ENCODE data around the gene LY6G6C.

The LY6G6C gene

DNA sequence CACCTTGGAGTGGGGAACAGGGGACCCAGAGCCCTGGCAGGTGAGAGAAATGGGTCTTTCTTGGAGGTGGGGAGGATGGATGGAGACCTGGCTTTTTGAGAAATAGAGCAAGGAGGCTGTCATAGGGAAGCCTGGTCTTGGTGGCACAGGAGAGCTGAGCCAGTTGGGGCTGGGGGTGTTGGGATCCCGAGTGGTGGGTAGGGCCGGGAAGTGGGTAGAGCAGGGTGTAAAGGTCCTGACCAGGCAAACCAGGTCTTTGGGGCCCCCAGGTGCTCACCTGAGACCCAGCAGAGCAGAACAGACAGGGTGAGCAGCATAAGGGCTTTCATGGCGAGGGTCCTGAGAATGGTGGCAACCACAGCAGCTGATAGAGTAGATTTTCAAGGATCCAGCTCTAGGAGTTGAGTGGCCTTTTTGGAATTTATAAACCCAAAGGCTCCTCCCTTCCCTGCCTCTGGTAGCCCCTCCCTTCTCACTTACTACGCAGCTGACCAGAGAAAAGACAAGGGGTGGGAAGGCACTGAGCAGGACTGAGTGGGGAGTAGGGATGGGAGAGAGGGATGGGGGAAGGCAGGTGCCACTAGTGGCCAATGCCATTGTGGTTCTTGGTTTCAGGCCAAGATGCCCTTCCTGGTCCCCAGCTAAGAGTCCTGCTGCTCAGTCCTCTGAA is at the start of gene LY6G6C:
TSS of gene LY6G6C (minus strand) at position 396 of the 670 bp plus-strand sequence. CDS start at position 329, 67 bp downstream.
- no peak for DNase-seq (ENCODE audit: low read depth, low spot score)

DNA sequence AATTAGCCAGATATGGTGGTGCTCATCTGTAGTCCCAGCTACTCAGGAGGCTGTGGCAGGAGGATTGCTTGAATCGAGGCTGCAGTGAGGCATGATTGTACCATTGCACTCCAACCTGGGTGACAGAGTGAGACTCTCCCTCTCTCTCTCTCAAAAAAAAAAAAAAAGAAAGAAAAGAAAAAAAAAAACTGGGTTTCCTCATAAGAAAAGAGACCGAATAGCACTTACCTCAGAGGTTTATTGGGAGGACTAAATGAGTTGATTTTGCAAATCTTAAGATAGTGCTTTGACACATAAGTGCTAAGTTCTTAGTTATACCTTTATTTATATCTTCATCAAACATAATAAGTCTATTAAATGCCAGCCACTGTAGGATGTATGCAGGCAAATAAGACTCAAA is 49.3 kb upstream of the LY6G6C start:
- no peak for DNase-seq (ENCODE audit: low read depth, low spot score)

GRCh38 chr6:31769684-31770371 is 48.3 kb upstream of the LY6G6C start:
- DNase-seq (ENCODE audit: low read depth, low spot score) = no peak

GRCh38 chr6:31768363-31769257 is 47.1 kb upstream of the LY6G6C start:
- no peak for DNase-seq (ENCODE audit: low read depth, low spot score)

DNA sequence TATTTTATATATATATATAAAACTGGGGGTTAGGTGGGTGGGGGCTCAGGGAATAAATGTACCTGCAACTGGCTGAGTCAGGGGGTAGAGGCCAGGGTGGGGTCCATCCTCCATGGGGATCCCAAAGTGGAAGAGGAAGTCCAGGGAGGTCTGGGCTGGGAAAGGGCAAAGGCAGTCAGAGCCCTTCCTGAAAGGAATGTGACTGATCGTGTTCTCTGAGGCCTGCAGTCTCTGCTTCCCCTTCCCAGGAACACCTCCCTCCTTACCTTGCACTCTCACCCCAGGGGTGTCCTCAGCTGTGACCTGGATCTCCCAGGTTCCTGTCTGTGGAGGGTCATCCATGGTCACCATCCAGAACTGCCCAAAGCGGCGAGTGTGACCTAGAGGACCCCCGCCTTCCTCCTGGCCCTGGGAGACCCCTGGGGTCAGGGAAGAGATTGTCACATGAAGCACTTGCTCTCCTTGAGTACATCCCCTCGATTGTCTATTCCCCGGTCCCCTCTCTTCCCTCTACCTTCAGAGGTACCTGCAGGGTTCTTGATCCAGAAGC is 45.6 kb upstream of the LY6G6C start:
- no peak for DNase-seq (ENCODE audit: low read depth, low spot score)

DNA sequence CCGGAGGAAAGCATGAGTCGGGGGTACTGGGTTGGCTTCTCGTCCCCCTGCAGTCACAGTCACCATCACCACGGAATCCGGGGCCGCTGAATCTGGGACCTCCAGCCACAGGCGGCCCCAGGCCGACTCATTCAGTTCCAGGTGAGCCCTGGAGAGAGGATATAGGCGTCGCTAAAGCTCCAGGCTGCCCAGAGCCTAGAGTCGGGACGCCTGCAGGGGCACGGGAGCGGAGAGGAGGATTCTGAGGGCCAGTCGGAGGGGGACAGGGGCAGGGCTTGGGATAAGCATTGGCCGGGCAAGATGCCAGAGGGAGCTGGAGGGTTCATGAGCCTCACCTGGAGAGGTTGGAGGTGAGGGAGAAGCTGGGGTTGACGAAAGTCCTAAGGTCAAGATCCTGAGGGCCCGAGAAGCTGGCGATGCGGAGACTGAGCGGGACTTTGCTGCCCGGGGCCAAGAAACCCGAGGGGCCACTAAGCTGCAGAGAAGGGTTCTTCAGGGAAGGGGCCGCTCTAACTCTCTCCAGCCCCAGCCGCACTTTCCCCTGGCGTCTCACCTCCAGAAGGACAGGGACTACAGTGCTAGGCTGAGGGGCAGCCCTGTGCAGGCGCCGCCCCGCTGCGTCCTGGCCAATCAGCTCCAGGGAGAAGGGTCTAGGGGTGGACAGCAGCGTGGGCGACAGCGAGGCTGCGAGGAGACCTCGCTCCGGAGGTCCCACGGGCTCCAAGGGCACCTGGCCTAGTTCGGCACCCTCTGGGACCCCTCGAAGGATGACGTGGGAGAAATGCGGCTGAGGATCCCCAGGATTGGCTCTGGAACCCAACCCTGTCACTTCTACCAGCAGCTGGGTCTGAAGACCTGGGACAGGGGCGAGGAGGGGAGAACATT is 44.6 kb upstream of the LY6G6C start:
- no peak for DNase-seq (ENCODE audit: low read depth, low spot score)

DNA sequence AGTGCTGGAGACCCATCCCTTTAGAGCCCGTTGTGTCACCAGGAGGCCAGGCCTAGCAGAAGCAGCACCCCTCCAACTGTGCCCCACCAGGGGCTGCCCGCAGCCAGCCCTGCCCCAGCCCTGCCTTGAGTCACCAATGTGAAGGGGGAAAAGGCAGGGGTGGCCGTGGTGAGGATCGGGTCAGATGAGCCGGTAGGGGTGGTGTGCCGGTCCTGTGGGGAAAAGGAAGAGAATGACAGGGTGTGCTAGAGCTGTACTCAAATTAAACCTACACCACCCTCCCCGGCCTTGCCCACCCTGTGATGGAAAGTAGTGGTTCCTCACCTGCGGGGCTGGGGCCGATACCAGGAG is 44.0 kb upstream of the LY6G6C start:
- DNase-seq (ENCODE audit: low read depth, low spot score) = no peak

DNA sequence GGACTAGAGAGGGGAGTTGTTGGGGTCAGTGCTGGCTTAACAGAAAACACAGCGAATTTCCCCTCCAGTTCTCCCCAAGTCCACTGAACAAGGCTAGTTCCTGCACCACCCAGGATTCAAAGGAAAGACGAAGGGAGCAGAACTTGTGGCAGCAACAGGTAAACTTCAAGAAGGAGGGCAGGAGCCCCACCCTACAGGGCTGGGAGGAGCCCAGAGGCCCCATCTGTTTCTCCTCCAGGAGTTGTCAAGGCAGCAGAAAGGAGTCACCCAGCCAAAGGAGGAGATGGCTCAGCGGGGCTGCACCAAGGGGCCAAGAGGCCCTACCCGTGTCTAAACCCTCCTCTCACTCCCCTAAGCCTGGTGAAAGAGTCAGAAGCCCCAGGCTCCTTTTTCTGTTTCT is 42.7 kb upstream of the LY6G6C start:
- DNase-seq (ENCODE audit: low read depth, low spot score) = no peak

DNA sequence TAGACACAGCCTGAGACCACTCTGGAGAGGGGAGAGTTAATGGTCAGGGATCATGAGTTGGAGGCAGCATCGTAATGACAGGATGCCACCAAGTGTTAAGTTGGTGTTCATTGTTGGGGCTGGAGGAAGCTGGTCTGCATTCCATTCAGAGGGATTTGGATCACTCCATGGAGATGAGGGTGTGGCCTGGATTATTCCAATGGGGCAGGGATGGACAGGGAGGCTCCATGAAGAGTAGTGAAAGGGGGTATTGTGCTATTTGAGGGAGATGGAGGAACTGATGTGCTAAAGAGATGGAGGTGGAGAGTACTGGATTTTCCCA is 42.0 kb upstream of the LY6G6C start:
- DNase-seq (ENCODE audit: low read depth, low spot score) = no peak

- DNase-seq (ENCODE audit: low read depth, low spot score) = no peak
Observed at GRCh38 chr6:31762878-31763618, 41.5 kb upstream of the LY6G6C start.

DNA sequence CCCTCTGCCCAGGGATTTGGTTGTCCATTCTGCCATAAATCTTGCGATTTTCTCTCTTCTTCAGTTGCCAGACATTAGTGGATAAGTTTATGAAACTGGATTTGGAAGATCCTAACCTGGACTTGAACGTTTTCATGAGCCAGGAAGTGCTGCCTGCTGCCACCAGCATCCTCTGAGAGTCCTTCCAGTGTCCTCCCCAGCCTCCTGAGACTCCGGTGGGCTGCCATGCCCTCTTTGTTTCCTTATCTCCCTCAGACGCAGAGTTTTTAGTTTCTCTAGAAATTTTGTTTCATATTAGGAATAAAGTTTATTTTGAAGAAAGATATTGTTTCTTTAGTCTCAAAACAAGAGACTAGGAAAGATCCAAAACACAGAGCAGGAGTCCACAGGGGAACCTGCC is 40.8 kb upstream of the LY6G6C start, which contains the start of gene SAPCD1:
TSS of gene SAPCD1 (plus strand) at position 301 of the 400 bp plus-strand sequence. CDS start 399 bp downstream, outside the sequence.
- DNase-seq (ENCODE audit: low read depth, low spot score) = no peak

- no peak for DNase-seq (ENCODE audit: low read depth, low spot score)
Observed at GRCh38 chr6:31761343-31761742, 39.8 kb upstream of the LY6G6C start.

DNA sequence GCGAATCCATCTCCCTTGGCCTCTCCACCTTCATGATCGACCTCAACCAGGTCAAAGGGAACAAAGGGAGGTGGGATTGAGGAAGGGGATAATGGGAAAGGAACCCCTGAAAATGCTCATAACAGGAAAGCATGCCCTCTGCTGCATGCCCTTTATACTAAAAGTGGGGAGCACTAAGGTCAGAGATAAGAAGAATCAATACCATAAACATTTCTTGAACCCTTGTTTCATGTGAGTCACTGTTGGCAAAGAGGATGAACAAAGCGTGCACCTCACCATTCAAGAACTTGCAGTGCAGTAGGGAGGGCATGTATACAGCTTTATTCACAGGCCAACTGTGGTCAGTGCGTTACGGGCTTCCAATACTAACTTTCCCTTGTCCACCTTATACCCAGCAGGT is 39.2 kb upstream of the LY6G6C start:
- DNase-seq (ENCODE audit: low read depth, low spot score) = no peak

GRCh38 chr6:31758281-31758680 is 36.7 kb upstream of the LY6G6C start:
- DNase-seq (ENCODE audit: low read depth, low spot score) = no peak

DNA sequence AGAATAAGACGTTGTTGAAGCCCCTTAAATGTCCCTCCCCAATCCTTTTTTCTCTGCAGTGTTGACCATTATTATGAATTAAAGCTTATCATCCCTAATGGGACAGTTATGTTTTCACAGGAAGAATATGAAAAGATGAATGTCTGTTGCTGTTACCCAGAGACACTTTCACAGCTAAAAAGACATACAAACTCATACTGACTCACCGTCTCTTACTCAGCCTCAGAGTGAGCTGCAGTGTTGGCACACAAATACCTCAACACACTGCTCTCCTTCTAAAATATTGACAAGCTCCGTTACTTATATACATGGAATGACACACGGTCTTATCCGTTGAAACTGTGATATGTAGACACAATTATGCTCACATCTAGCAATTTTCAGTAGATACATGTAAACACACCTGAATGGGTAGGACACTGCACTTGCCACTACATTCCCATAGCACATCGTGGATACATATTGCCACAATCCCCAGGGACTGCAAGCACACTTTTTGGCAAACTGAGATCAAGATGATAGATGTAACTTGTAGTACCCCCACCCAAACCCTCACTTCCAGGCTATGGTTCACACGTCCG is 31.3 kb upstream of the LY6G6C start:
- no peak for DNase-seq (ENCODE audit: low read depth, low spot score)

DNA sequence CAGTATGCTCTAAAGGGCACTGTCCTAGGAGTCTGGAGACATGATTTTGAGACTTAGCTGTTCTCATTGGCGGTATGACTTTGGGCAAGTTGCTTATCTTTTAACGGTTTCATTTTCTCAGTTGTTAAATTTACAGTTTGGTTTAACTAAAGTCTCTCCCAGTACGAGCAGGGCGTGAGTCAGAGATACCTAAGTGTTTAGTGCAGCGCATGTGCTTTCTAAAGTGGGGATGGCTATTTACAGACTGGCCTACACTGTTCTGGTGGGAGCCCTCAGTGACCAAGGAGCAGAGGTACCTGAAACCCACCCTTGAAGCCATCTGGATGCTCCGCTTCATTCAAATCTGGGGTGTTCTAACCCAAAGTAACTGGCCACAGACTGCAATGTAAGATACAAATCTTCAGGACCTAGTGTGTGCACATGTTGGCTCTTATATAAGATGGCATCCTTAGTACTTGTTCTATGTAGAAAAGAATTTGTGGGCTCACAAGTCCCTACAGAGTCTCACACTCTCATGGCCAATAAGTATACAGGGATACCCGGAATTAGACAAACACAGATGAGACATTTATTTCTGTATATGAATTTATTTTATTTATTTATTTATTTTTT is 29.0 kb upstream of the LY6G6C start:
- DNase-seq (ENCODE audit: low read depth, low spot score) = no peak

GRCh38 chr6:31749301-31750036 is 27.9 kb upstream of the LY6G6C start:
- DNase-seq (ENCODE audit: low read depth, low spot score) = no peak

DNA sequence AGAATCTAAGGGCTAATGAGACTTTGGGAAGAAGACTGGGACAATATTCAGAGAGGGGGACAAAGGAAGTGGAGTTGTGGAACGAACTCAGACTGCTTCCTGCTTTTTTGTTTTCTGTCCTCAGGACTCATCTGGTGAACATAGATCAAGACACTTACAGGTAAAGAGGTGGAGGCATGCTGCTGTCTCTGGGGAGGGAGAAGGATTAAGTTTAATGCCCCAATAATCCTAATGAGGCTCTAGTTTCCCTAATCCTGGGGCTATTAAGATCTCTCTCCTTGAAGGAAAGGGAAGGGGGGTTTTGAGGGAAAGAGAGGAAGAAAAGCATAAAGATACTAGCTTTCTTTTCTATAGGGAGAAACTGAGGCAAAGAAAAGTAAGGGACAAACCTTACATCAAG is 22.9 kb upstream of the LY6G6C start:
- DNase-seq (ENCODE audit: low read depth, low spot score) = no peak

GRCh38 chr6:31742894-31743293 is 21.3 kb upstream of the LY6G6C start:
- no peak for DNase-seq (ENCODE audit: low read depth, low spot score)

All from smooth muscle cell of the brain vasculature (primary cell).